AG10803 (cell line): ENCODE results near the gene EVI5.

ENCODE experiments used
- DNase-seq: peaks from one replicate; pipeline ENCODE4 v3.0.0; 2010; ENCODE audit warnings: low read depth
- H3K4me3 ChIP-seq: 2 replicates; pipeline ENCODE4 v1.5.1; 2011; ENCODE audit warnings: mild to moderate bottlenecking, low read length, control low read depth
- TF ChIP-seq, protein P1 (sequence below): conservative IDR thresholded peaks from 2 replicates; pipeline ENCODE4 v1.5.1; 2011; ENCODE audit warnings: mild to moderate bottlenecking, low read length, control low read depth, inconsistent platforms

EVI5 gene

DNA sequence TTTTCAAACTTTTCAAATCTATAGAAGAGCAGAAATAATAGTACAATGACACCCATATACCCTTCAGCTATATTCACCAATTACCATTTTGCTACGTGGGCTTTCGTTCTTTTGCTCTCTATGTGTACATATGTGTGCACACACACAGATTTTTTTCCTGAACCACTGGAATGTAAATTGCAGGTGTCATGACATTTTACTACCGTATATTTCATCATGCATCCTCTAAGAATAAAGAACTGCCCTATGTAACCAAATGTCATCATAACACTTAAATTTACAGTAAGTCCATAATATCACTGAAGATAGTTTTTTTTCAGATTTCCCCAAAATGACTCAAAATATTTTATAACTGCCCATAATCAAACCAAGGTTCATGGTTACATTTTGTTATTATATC is 209.8 kb downstream of the EVI5 start:
- DNase-seq = no peak
- no peak overlapping the region for H3K4me3 ChIP-seq
- TF ChIP-seq, protein P1, sequence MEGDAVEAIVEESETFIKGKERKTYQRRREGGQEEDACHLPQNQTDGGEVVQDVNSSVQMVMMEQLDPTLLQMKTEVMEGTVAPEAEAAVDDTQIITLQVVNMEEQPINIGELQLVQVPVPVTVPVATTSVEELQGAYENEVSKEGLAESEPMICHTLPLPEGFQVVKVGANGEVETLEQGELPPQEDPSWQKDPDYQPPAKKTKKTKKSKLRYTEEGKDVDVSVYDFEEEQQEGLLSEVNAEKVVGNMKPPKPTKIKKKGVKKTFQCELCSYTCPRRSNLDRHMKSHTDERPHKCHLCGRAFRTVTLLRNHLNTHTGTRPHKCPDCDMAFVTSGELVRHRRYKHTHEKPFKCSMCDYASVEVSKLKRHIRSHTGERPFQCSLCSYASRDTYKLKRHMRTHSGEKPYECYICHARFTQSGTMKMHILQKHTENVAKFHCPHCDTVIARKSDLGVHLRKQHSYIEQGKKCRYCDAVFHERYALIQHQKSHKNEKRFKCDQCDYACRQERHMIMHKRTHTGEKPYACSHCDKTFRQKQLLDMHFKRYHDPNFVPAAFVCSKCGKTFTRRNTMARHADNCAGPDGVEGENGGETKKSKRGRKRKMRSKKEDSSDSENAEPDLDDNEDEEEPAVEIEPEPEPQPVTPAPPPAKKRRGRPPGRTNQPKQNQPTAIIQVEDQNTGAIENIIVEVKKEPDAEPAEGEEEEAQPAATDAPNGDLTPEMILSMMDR = no peak

- TF ChIP-seq, protein P1 = no peak
Observed at GRCh38 chr1:92572520-92572919, 212.4 kb downstream of the EVI5 start.

GRCh38 chr1:92571578-92571977 is 213.3 kb downstream of the EVI5 start:
- no peak for DNase-seq
- no peak overlapping the region for H3K4me3 ChIP-seq
- TF ChIP-seq, protein P1 = no peak

More at GRCh38 chr1:92572520-92572919, 212.4 kb downstream of the EVI5 start:
- no peak overlapping the region for H3K4me3 ChIP-seq
- no peak for DNase-seq

GRCh38 chr1:92567211-92567868 is 217.6 kb downstream of the EVI5 start:
- H3K4me3 ChIP-seq = no peak overlapping the region
- DNase-seq = peak; percentile 25
- TF ChIP-seq, protein P1 = no peak

DNA sequence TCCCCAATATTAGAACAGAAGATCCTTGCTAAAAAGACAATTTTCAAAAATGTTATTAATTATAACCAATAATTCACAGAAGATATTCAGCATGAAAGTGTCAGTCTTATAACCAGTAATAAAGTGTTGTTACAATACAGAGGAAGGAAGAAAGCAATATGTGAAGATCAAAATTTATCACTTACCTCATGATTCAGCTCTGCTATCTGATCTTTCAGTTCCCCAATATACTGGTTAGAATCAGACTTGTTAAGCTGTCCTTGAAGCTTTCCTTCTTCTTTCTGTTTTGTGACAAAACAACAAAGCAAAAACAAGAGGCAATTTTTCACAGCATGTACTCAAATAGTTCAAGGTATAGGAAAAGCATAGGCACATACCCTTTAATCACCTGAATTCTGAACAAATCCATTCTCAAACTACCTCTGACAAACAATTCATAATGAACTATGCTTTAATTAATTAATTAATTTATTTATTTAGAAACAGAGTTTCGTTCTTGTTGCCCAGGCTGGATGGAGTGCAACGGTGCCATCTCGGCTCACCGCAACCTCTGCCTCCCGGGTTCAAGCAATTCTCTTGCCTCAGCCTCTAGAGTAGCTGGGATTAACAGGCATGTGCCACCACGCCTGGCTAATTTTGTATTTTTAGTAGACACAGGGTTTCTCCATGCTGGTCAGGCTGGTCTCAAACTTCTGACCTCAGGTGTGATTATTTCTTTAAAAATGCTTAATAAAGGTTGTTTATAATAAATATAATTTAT is 221.3 kb downstream of the EVI5 start:
- no peak overlapping the region for H3K4me3 ChIP-seq
- DNase-seq = no peak
- TF ChIP-seq, protein P1 = no peak

- no peak overlapping the region for H3K4me3 ChIP-seq
- TF ChIP-seq, protein P1 = no peak
- DNase-seq = no peak
Observed at GRCh38 chr1:92556350-92556749, 228.6 kb downstream of the EVI5 start.

- TF ChIP-seq, protein P1 = no peak
- no peak for DNase-seq
- no peak overlapping the region for H3K4me3 ChIP-seq
Observed at GRCh38 chr1:92554216-92554615, 230.7 kb downstream of the EVI5 start.
